HepG2 (cell line): ENCODE data around the gene CPXM1. TPM values are rescaled to one million over a fixed set of nuclear protein-coding genes. Genes with fewer than 3 reads are reported as not detected.

ENCODE experiments used
- CBX1 ChIP-seq: IDR thresholded peaks from one replicate; pipeline ENCODE4 v1.6.1; 2016; ENCODE audit warnings: antibody characterized with exemption, low read depth
- CBX2 ChIP-seq, 2 experiments: fragments of 200-600 bp in 1 of 2; sonication (generic); formaldehyde crosslinking in 1 of 2; IDR thresholded peaks; 2 replicates each; pipeline versions ENCODE4 v1.7.0 to v1.8.1; 2018 to 2022; ENCODE audit warnings: low read depth in 2 of 2, low read length in 1 of 2, mild to moderate bottlenecking in 1 of 2, missing genetic modification reagents in 1 of 2
- CBX5 ChIP-seq: sonication (generic); formaldehyde crosslinking; IDR thresholded peaks from 2 replicates; pipeline ENCODE4 v1.4.0; 2020; ENCODE audit warnings: missing genetic modification reagents, borderline replicate concordance
- CHD4 ChIP-seq: fragments of 200-600 bp; sonication (generic); IDR thresholded peaks from 2 replicates; pipeline ENCODE4 v1.7.0; 2017; ENCODE audit warnings: mild to moderate bottlenecking, low read length, borderline replicate concordance
- FOXC1 ChIP-seq: sonication (generic); formaldehyde crosslinking; IDR thresholded peaks from 2 replicates; pipeline ENCODE4 v1.8.0; 2022; ENCODE audit warnings: mild to moderate bottlenecking, missing genetic modification reagents, borderline replicate concordance
- MEF2D ChIP-seq: sonication (generic); formaldehyde crosslinking; IDR thresholded peaks from 2 replicates; pipeline ENCODE4 v1.5.1; 2020; ENCODE audit warnings: mild to moderate bottlenecking, missing genetic modification reagents
- NR2C2 ChIP-seq: sonication (generic); formaldehyde crosslinking; IDR thresholded peaks from 2 replicates; pipeline ENCODE4 v1.4.0; 2020; ENCODE audit warnings: missing genetic modification reagents, mild to moderate bottlenecking, moderate library complexity, borderline replicate concordance
- RFX5 ChIP-seq: IDR thresholded peaks from 2 replicates; pipeline ENCODE4 v1.6.1; 2011; ENCODE audit warnings: low read depth, low read length, improper control_type of control experiment
- SNAI1 ChIP-seq: sonication (generic); formaldehyde crosslinking; IDR thresholded peaks from 2 replicates; pipeline ENCODE4 v1.5.0; 2020; ENCODE audit warnings: mild to moderate bottlenecking, missing genetic modification reagents, borderline replicate concordance
- ZNF33A ChIP-seq: sonication (generic); formaldehyde crosslinking; IDR thresholded peaks from 2 replicates; pipeline ENCODE4 v1.5.1; 2020; ENCODE audit warnings: missing genetic modification reagents, mild to moderate bottlenecking, moderate library complexity, borderline replicate concordance
- ZNF547 ChIP-seq: sonication (generic); formaldehyde crosslinking; IDR thresholded peaks from 2 replicates; pipeline ENCODE4 v1.5.1; 2020; ENCODE audit warnings: mild to moderate bottlenecking, missing genetic modification reagents
- polyA plus RNA-seq, 8 experiments: library from polyadenylated mRNA; depleted of rRNA in 3 of 8; stranded (reverse) in 7 of 8; unstranded in 1 of 8; fragments of >200 nt; fragmentation: Illumina TruSeq in 4 of 8; extraction: Trizol in 4 of 8; gene quantifications; 2 replicates each; pipeline versions ENCODE4 v1.2.1 to v1.2.3, GENCODE V29; 2011 to 2016; ENCODE audit warnings: low read depth in 4 of 8, missing spikeins in 1 of 8, mixed read lengths in 1 of 8; ENCODE audit not compliant: insufficient read depth in 1 of 8
- total RNA-seq, 5 experiments: library from RNA; depleted of rRNA; stranded (reverse); fragments of >200 nt; fragmentation: Illumina TruSeq; extraction: Trizol; gene quantifications; 2 replicates each; pipeline ENCODE4 v1.2.3, GENCODE V29; 2016; ENCODE audit warnings: low read depth in 1 of 5
- TF ChIP-seq, protein P1 (sequence below): sonication (generic); formaldehyde crosslinking; IDR thresholded peaks from 2 replicates; pipeline ENCODE4 v1.5.0; 2020; ENCODE audit warnings: mild to moderate bottlenecking, missing genetic modification reagents, borderline replicate concordance
- TF ChIP-seq, protein P2 (sequence below): sonication (generic); formaldehyde crosslinking; IDR thresholded peaks from 2 replicates; pipeline ENCODE4 v1.4.0; 2020; ENCODE audit warnings: mild to moderate bottlenecking, low read depth, missing genetic modification reagents
- TF ChIP-seq, protein P3 (sequence below): sonication (generic); formaldehyde crosslinking; IDR thresholded peaks from 2 replicates; pipeline ENCODE4 v1.5.1; 2020; ENCODE audit warnings: mild to moderate bottlenecking, missing genetic modification reagents, moderate library complexity
- TF ChIP-seq, protein P4 (sequence below): sonication (generic); formaldehyde crosslinking; IDR thresholded peaks from 2 replicates; pipeline ENCODE4 v1.5.0; 2020; ENCODE audit warnings: missing genetic modification reagents, mild to moderate bottlenecking, borderline replicate concordance
- TF ChIP-seq, protein P5 (sequence below): IDR thresholded peaks from 2 replicates; pipeline ENCODE4 v1.6.1; 2016; ENCODE audit warnings: missing genetic modification reagents, missing compliant biosample characterization
- TF ChIP-seq, protein P6 (sequence below): sonication (generic); formaldehyde crosslinking; IDR thresholded peaks from 2 replicates; pipeline ENCODE4 v1.5.0; 2020; ENCODE audit warnings: missing genetic modification reagents

CPXM1 gene
- total and polyA plus RNA-seq, 2 of the 13 experiments (the other 11 are each of a cell fraction or from before 2014, with no cell fraction given), result 0.07 TPM; not detected in 1

DNA sequence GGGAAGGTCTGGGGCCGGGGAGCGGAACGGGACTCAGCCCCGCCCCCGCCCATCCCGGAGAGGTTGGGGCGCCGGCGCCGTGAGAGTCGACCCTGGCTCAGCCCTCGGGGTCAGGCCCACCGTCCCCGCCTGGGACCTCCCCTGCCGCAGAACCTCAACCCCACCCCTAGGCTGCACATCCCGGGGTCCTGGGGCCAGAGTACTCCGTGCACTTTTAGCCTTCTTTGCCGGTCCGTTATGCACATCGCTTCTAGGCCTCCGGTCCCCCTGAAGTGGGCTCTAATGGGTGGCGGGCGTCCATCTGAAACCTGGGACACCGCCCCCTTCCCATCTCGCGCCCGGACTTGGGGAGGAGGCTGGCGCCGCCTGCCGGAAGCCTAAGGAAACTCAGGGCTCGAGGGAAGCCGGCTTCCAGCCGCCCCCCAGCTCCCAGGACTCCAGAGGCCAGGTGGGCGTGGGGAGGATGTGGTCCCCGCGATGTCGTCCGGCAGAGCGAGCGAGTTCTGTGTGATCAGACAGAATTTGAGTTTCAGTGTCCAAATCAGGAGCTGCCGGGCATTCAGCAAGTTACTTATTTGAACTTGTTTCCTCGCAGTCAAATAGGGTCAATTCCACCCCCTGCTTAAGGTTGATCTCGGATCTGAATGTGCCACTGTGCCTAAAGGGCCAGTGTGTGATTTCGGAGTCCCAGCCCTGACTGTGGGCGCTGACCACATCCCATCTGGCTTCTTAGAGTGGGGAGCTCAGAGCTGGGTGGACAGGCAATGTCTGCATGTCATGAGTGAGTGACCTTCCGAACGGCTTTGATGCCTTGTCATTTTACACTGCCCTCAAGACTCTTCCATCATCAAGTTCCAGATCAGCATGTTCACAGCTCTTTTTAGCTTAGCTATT is 47.6 kb downstream of the CPXM1 start (continued):
- TF ChIP-seq, protein P1, sequence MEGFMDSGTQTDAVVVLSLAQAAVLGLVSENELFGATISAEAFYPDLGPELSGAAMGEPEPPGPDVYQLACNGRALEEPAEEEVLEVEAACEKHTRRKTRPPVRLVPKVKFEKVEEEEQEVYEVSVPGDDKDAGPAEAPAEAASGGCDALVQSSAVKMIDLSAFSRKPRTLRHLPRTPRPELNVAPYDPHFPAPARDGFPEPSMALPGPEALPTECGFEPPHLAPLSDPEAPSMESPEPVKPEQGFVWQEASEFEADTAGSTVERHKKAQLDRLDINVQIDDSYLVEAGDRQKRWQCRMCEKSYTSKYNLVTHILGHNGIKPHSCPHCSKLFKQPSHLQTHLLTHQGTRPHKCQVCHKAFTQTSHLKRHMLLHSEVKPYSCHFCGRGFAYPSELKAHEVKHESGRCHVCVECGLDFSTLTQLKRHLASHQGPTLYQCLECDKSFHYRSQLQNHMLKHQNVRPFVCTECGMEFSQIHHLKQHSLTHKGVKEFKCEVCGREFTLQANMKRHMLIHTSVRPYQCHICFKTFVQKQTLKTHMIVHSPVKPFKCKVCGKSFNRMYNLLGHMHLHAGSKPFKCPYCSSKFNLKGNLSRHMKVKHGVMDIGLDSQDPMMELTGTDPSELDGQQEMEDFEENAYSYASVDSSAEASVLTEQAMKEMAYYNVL, result no peak
- TF ChIP-seq, protein P2, sequence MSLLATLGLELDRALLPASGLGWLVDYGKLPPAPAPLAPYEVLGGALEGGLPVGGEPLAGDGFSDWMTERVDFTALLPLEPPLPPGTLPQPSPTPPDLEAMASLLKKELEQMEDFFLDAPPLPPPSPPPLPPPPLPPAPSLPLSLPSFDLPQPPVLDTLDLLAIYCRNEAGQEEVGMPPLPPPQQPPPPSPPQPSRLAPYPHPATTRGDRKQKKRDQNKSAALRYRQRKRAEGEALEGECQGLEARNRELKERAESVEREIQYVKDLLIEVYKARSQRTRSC (CRISPR knock-in tag), result no peak
- TF ChIP-seq, protein P3, sequence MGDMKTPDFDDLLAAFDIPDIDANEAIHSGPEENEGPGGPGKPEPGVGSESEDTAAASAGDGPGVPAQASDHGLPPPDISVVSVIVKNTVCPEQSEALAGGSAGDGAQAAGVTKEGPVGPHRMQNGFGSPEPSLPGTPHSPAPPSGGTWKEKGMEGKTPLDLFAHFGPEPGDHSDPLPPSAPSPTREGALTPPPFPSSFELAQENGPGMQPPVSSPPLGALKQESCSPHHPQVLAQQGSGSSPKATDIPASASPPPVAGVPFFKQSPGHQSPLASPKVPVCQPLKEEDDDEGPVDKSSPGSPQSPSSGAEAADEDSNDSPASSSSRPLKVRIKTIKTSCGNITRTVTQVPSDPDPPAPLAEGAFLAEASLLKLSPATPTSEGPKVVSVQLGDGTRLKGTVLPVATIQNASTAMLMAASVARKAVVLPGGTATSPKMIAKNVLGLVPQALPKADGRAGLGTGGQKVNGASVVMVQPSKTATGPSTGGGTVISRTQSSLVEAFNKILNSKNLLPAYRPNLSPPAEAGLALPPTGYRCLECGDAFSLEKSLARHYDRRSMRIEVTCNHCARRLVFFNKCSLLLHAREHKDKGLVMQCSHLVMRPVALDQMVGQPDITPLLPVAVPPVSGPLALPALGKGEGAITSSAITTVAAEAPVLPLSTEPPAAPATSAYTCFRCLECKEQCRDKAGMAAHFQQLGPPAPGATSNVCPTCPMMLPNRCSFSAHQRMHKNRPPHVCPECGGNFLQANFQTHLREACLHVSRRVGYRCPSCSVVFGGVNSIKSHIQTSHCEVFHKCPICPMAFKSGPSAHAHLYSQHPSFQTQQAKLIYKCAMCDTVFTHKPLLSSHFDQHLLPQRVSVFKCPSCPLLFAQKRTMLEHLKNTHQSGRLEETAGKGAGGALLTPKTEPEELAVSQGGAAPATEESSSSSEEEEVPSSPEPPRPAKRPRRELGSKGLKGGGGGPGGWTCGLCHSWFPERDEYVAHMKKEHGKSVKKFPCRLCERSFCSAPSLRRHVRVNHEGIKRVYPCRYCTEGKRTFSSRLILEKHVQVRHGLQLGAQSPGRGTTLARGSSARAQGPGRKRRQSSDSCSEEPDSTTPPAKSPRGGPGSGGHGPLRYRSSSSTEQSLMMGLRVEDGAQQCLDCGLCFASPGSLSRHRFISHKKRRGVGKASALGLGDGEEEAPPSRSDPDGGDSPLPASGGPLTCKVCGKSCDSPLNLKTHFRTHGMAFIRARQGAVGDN (CRISPR knock-in tag), result peak; percentile 49
- TF ChIP-seq ZNF547 (CRISPR knock-in tag) (peak; percentile 73; the same call in 1 of the 2 replicates), CBX5 (CRISPR knock-in tag) (no peak), NR2C2 (no peak), CBX2 (IDR thresholded peaks at IDR 0.05; ENCODE audit: low read depth, low read length) (no peak), CBX2 (CRISPR knock-in tag; IDR thresholded peaks at IDR 0.05; ENCODE audit: low read depth) (0 out of 2 replicates have a peak, but pooled peaks have one; percentile 40), SNAI1 (CRISPR knock-in tag) (0 out of 2 replicates have a peak, but pooled peaks have one; percentile 58), MEF2D (CRISPR knock-in tag) (0 out of 2 replicates have a peak, but pooled peaks have one; percentile 18), RFX5 (no peak), ZNF33A (CRISPR knock-in tag) (no peak), FOXC1 (peak; percentile 61), CHD4 (no peak), CBX1 (no peak)
- TF ChIP-seq, protein P4, sequence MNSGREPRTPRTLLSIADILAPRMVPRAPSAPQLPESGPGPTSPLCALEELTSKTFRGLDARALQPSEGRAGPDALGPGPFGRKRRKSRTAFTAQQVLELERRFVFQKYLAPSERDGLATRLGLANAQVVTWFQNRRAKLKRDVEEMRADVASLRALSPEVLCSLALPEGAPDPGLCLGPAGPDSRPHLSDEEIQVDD (CRISPR knock-in tag), result no peak
- TF ChIP-seq, protein P5, sequence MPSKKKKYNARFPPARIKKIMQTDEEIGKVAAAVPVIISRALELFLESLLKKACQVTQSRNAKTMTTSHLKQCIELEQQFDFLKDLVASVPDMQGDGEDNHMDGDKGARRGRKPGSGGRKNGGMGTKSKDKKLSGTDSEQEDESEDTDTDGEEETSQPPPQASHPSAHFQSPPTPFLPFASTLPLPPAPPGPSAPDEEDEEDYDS (CRISPR knock-in tag), result no peak
- TF ChIP-seq, protein P6, sequence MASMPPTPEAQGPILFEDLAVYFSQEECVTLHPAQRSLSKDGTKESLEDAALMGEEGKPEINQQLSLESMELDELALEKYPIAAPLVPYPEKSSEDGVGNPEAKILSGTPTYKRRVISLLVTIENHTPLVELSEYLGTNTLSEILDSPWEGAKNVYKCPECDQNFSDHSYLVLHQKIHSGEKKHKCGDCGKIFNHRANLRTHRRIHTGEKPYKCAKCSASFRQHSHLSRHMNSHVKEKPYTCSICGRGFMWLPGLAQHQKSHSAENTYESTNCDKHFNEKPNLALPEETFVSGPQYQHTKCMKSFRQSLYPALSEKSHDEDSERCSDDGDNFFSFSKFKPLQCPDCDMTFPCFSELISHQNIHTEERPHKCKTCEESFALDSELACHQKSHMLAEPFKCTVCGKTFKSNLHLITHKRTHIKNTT, result no peak
